Measurements from ENCODE around the gene ABCC6.
A peak's percentile ranks its signal among the peaks of the same experiment; 100 is the strongest.
"Not testable (repeated sequence)": the region's sequence is repeated elsewhere in the genome, so short reads cannot be mapped to it uniquely, and the experiment has no call there.

Gene ABCC6

DNA sequence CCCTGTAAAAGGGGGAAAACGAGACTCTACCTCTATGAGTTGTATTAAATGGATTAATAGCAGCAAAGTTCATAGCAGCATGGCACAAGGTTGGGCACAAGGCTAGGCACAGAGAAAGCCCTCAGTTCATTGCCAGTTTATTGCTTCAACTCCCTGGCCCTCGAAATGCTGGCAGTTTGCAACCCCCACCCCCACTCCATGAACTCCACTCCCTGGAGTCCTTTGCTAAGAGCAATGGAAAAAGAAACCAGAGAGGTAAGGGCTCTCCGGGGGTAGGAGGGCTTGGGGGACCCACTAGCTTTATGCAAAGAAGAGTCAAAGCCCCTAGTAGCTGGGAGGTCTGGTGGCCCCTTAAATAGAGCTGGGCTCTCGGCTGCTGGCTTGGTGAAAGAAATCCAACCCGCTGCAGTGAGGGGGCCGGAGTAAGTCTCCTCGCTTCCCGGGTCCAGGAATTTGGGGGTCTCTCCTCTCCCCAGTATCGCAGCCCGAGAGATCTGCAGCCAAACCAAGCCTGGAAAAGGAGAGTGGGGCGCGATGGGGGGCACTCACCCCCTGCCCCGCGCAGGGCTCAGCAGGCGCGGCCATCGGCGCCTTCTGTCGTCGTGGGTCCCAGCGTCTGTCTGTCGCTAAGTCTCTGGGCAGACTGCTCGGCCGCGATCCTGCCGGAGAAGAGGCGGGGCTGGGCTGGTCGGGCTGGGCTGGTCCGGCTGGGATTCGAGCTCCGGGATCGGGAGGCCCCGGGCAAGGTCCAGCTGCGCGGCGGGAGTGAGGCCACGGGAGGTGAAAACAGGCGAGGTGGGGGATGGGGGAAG lies at the start of gene ABCC6:
Gene ABCC6 (minus strand): TSS at position 645 of the 812 bp plus-strand sequence. CDS start 60 bp downstream, at position 585.
- H3K27ac ChIP-seq: not testable (repeated sequence)

DNA sequence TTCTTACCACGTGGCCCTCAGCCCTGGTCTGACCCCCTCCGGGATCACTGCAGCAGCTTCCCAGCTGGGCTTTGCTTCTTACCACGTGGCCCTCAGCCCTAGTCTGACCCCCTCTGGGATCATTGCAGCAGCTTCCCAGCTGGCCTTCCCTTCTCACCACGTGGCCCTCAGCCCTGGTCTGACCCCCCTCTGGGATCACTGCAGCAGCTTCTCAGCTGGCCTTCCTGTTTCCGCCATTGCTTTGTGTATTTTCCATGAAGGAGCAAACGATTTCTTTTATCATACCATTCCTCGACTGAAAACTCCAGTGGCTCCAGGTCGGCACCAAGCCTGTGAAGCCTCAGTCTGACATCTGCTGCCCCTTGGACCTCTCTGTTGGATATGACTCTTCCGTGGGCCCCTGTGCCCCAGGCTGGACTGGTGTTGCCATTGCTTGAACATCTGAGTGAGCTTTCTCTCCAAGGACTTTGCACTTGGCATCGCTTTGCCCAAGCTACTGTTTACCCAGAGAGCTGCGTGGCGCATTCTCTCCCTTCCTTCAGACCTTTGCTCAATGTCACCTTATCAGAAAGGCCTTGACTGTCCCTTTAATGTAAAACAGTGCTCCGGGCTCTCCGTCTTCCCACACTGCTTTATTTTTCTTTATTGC lies 49.4 kb upstream of the ABCC6 start:
- H3K27ac ChIP-seq: not testable (repeated sequence)

DNA sequence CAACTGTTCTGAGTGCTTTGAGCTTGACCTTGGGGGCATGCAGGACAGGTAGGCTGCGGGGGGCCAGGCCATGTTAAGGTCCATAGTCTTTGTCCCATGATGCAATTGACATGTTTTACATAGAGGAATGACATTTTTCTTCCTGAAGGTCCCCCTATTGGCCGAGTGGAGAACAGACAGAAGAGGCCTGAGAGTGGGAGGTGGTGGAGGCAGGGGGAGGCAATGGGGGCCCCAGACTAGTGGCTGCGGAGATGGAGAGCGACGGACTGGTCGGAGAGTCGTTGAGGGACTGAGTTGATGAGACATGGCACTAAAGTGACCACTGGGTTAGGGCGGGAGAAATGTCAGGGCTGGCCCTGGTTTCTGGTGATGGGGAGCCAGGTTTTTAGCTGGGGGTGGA lies 48.4 kb upstream of the ABCC6 start:
- not testable (repeated sequence) for H3K27ac ChIP-seq

DNA sequence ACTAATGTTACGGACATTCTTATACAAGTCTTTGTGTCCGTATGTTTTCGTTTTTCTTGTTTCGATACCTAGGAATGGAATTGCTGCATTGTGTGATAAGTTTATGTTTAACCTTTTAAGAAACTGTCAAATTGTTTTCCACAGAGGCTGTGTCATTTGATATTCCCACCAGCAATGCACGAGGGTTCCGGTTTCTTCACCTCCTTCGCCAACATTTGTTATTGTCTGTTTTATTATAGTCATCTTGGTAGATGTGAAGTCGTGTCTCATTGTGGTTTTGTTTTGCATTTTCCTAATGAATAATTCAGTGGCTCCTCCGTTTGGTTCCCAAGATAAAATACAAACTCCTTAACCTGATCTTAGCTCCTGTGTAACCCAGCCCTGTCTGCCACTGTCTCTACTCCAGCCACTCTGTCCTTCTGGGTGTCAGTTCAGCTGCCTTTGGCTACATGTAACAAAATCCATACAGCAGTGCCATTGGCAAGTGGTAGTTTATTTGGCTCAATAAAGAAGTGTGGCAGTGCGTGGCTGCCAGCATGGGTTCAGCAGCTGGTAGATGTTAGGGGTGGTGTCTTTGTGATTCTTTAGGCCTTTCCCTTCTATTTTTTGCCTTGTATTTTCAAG lies 45.0 kb upstream of the ABCC6 start:
- H3K27ac ChIP-seq: not testable (repeated sequence)

DNA sequence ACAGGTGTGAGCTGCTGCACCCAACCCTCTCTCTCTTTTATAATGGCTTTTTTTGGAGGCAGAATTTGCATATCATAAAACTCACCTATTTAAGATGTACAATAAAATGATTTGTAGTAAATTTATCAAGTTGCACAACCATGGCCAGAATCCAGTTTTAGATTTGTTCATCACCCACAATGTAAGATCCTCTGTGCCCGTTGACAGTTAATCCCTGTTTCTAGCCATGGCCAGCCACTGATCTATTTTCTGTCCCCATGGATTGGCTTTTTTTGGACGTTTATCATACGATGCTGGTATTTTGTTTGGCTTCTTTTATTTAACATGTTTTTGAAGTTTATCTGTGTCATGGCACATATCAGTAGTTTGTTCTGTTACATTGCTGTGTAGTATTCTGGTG lies 44.4 kb upstream of the ABCC6 start:
- not testable (repeated sequence) for H3K27ac ChIP-seq

DNA sequence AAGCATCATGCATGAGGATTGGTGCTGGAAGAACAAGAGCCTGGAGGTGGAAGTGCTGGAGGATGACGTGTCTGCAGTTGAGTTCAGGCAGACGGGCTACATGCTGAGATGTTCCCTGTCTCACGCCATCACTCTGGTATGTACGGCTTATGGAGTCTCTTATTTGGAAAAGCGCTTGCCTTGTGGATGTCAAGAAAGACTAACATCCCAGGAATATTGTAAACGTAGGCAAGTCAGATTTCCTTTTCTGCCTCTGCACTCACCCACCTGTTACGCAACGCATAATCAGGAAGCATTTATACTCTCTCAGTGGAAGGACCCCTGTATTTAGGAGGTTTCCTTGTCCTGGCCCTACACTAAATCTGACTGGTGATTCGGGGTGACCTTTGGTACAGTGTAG lies 41.8 kb upstream of the ABCC6 start:
- H3K27ac ChIP-seq: not testable (repeated sequence)

DNA sequence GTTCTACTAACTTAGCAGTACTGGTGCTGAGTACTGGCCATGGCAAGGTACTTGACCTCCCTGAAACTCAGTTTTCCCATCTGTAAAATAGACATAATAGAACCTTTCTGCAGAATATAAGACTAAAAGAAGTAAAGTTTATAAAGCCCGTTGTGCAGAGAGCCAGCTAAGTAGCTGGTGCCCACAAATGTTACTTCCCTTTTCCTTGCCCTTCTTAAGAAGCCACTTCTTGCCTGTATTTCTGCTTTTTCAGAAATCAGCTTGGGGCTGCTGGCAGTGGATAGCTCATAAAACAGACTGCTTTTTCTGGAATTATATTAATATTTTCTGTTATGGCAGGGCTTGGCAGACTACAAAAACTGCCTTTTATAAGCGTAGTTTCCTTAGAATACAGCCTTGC lies 40.7 kb upstream of the ABCC6 start:
- H3K27ac ChIP-seq: not testable (repeated sequence)

DNA sequence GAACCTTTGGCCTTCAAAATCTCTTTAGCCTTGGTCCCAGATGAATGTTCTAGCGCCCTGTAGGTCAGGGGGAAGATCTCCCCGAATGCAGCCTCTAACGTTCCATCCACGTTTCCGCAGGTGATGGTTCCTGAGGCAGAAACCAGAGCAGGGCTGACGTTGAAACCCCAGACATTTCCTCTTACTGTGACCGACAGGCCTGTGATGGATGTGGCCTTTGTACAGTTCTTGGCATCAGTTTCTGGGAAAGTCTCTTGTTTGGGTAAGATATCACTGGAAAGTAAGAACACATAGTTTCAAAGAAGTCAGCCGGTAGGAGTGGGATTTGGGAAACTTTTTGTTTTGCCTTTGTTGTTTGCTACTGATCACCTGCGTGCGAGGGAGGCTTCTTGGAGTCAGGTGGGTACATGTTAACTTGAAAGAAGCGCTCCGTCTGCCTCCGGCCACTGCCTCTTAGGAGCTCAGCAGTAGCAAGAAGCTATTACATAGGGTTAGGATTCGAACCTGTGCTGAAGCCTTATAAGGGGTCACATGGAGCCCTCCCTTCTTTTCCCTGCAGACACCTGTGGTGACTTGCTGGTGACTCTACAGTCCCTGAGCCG lies 39.8 kb upstream of the ABCC6 start:
- not testable (repeated sequence) for H3K27ac ChIP-seq

DNA sequence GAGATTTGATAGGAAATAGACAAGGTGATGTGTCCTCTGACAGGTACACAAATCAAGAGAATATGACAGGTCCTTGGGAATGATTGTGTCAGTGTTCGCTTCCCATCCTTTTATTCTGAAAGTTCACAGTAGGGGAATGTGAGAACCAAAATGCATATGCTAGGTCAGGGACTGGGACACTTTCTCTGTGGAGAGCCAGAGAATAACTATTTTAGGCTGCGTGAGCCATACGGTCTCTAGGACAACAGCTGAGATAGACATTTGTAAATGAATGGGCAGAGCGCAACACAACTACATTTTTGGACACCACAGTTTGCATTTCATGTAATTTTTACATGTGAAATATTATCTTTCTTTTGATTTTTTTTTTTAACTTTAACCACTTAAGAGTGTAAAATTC lies 36.7 kb upstream of the ABCC6 start:
- H3K27ac ChIP-seq: not testable (repeated sequence)

DNA sequence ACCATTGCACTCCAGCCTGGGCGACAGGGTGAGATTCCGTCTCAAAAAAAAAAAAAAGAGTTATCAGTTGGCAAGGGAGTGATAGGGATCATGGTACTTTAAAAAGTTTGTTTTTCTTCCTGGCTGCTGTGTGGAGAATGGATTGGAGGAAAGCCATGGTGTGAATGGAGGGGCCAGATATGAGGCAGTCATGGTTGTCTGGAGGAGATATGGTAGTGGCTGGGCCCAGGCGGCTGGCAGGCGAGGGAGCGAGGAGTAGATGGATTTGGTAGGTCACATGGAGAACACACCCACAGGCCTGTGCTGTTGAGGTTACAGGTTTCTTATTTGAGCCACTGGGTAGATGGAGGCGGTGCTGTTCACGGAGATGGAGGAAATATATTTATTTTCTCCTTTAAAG lies 35.5 kb upstream of the ABCC6 start:
- H3K27ac ChIP-seq: not testable (repeated sequence)

DNA sequence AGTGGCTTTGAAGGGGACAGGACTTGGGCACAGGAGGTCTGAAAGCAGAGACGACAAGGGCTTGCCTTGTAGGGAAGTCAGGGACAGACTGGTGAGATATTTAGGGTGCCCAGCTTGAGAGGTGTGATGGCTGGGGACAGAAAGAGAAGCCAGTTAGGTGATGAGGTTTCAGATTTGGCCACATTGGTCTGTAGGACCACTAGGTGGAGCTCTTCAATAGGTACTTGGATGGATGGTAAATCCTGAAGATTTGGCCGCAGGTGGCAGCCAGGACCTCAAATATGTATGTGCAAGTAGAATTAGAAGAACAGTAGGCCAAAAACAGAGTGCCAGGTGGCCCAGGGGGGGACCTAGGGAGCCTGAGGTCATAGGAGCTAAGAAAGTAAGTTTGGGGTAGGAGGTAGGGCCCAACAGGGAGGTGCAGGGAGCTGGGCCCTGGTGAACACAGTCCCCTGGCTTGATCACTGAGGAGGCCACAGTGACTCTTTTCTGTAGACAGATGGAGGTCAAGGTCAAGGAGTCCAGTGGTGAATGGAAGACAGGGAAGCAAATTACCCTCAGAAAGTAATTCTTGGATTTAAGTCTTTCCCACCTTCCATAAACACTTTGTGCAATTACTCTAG lies 34.1 kb upstream of the ABCC6 start:
- H3K27ac ChIP-seq: not testable (repeated sequence)
- TF ChIP-seq, protein P1, sequence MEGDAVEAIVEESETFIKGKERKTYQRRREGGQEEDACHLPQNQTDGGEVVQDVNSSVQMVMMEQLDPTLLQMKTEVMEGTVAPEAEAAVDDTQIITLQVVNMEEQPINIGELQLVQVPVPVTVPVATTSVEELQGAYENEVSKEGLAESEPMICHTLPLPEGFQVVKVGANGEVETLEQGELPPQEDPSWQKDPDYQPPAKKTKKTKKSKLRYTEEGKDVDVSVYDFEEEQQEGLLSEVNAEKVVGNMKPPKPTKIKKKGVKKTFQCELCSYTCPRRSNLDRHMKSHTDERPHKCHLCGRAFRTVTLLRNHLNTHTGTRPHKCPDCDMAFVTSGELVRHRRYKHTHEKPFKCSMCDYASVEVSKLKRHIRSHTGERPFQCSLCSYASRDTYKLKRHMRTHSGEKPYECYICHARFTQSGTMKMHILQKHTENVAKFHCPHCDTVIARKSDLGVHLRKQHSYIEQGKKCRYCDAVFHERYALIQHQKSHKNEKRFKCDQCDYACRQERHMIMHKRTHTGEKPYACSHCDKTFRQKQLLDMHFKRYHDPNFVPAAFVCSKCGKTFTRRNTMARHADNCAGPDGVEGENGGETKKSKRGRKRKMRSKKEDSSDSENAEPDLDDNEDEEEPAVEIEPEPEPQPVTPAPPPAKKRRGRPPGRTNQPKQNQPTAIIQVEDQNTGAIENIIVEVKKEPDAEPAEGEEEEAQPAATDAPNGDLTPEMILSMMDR (conservative IDR thresholded peaks at IDR 0.05): peak; percentile 22; the same call in 1 of the 2 replicates

DNA sequence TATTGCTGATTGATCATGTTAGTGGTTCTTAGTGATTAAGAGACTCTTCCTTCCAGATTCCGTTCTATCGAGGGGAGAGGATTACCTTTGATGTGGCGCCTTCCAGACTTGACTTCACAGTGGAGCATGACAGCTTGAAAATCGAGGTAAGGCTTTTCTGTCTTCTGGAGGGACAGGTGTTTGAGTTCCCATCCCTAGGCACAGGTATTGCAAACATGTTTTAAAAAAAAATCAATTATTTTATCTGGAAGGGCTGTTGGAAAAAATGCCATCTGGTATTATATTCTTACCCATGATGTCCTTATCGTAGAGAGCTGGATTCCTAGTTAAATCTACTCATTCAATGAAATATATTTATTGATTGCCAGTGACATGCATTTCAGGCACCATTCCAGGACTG lies 29.1 kb upstream of the ABCC6 start:
- not testable (repeated sequence) for H3K27ac ChIP-seq

DNA sequence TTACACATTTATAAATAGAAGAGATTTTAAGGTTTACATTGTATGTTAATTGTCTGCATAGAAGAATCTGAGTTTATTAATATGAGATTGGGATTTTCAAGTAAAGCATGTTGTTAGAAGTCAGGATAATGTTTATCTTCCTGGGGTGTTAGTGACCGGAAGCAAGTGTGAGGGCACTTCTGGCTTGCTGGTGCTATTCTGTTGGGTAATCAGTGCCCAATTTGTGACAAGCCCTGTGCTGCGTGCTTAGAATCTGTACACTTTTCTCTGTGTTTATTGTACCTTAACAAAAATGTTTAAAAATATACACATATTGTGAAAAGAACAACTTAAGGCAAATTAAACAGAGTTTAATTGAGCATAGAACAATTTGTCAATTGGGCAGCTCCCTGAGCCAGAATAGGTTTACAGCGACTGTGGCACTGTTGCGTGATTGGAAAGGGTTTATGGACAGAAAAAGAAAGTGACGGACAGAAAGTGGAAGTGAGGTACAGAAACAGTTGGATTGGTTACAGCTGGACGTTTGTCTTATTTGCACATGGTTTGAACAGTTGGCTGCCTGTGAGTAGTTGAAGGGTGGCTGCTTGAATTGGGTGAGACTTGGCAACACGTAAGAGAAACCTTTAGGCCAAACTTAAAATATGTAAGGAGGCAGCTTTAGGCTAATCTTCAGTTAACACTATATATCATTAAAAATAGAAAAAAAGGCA lies 26.5 kb upstream of the ABCC6 start:
- not testable (repeated sequence) for H3K27ac ChIP-seq

DNA sequence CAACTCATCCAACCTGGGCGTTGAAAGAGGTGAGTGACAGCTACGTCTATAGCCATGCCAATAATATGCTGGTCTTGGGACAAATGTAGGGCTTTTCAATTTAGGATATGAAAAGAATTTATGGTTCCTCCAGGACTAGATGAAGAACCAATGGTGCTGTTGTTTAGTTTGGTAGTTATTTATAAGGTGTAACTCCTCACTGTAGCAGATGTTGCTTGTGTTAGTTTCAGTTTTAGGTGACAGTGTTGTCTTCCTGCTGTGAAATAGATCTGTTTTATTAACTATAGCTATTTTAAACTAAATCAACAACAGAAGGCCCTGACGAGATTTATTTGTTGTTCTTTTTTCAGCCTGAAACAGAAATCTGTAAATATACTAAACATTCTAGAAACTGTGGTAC lies 24.1 kb upstream of the ABCC6 start:
- H3K27ac ChIP-seq: not testable (repeated sequence)

DNA sequence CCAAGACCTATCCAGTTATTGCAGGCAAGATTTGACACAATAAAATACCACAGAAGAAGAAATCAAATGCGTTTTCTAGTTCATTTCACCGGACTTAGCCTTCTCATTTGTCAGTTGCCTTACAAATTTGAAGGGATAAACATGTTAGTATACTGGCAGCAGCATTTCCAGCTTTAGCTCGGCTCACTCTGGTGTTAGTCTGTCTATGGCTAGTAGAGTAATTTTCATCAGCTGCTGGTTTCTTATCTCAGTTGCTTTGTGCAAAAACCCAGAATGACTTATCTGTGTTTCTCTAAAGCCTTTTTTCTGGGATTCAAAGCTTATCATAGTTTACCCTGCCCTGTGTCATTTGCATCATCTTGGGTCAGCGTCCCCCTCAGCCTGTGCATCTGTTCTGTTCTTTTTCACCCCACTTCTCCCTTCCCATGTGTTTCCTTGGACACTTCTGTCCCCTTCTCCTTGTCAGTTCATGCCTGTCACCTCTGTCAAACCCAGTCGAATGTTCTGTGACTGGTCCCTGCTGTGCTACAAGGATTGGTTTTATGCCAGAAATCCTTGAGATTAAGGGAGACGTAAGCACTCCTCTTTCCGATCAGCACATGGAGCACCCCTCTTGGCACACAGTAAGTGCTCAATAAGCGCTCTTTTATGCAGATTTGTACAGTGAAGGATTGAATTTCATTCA lies 23.4 kb upstream of the ABCC6 start:
- H3K27ac ChIP-seq: not testable (repeated sequence)

DNA sequence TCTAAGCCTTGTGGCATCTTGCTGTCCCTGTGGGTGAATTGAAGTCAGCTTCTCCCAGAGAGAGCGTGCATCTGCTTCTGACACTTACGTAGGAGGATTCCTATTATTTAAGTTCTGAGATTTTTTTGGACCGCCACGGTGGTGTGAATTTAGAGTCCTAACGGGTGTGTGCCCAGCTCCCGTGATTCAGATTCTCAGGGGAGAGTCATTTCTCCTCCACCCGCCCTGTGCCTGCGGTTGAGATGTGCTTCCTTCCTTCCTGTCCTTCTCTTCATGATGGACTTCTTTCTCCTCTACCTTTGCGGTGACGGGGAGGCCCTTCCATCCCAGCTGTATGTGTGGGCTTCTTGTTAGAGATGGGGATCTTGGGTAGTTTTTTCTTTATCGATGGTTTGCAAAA lies 20.6 kb upstream of the ABCC6 start:
- not testable (repeated sequence) for H3K27ac ChIP-seq

DNA sequence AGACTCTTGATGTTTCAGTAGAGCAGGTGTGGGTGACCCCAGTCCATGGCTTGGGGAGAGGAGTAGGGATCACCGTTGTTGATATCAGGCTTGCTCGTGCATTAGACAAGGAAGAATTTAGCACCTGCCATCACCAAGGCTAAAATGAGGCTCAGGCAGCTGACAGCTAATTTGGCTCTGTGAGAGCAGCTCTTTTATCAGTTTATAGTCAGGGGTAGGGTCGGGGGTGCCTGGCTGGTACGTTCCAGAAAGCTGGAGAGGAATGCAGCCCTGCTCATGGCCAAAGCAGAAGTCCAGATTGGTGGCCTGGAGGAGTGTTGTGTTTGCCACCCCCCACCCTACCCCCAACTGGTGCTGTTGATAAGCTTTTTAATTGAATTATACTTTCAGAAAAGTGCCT lies 17.4 kb upstream of the ABCC6 start:
- H3K27ac ChIP-seq: not testable (repeated sequence)

DNA sequence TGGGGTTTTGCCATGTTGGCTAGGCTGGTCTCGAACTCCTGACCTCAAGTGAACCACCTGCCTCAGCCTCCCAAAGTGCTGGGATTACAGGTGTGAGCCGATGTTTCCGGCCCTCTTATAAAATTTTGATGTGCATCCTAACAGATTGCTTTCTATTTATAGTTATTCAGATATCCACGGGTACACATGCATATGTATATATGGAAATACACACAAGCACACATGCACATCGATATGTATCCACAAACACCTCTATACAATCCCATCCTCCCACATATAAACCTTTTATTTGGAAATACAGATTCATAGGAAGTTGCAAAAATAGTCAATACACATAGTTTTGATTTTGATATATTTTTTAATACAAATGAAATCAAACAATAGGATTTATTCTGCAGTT lies 14.4 kb upstream of the ABCC6 start:
- H3K27ac ChIP-seq: not testable (repeated sequence)

DNA sequence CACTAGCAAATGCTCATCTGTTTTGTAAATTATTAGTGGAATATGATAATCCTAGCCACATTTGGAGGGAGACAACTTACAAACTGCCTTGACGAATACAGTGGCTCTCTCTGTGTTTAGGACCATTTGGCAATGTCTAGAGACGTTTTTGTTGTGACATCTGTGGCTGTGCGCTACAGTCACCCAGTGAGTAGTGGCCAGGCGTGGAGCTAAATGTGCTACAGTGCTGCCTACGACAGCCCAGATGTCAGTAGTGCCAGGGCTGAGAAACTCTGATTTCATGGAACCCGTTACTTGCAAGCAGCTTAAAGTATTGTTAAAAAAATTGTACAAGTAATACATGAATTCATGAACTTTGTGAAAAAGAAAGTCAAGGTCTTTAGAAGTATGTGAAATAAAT lies 13.8 kb upstream of the ABCC6 start:
- not testable (repeated sequence) for H3K27ac ChIP-seq

All from VCaP (cell line).